GM12878 (cell line): Measurements from ENCODE around the gene RBP3. TPM values are rescaled to one million over a fixed set of nuclear protein-coding genes. Genes with fewer than 3 reads are reported as not detected.

Source experiments
- ATAC-seq: fragments of 200-7000 bp; cut with Tn5 transposase; 3 replicates; pipeline ENCODE4 v1.9.1; 2020; ENCODE audit warnings: mild to moderate bottlenecking, moderate library complexity
- BruUV-seq: library from RNA; stranded (reverse); fragments of 400-500 nt; replicated peaks from 2 replicates; lab custom pipeline; 2021; lab: Mats Ljungman, UMichigan
- CTCF ChIA-PET: fragments of 300-600 bp; sonication (Branson Sonifier 250); formaldehyde crosslinking; extraction: SDS; loops from one replicate; lab custom pipeline; 2021; ENCODE audit warnings: inconsistent platforms; lab: Yijun Ruan, JAX
- POLR2A ChIA-PET: fragments of 350-600 bp; formaldehyde crosslinking; extraction: SDS; loops from one replicate; lab custom pipeline; 2021; ENCODE audit warnings: inconsistent platforms; lab: Charles Lee
- RAD21 ChIA-PET: fragments of 300-600 bp; sonication (Branson Sonifier 250); formaldehyde crosslinking; loops from one replicate; lab custom pipeline; 2023; ENCODE audit warnings: antibody characterized with exemption; ENCODE audit not compliant: unreplicated experiment; lab: Charles Lee
- SMC1A ChIA-PET: fragments of 300-600 bp; sonication (Branson Sonifier 250); formaldehyde crosslinking; loops from one replicate; lab custom pipeline; 2023; ENCODE audit not compliant: unreplicated experiment, uncharacterized antibody; lab: Charles Lee
- DNase-seq: peaks from one replicate; pipeline ENCODE4 v3.0.0-alpha.2; 2011; ENCODE audit warnings: low read depth, low spot score
- FAIRE-seq: peaks from 3 replicates; lab custom pipeline; 2011; peaks lifted over from hg19 to GRCh38; lab: Jason Lieb, UNC
- H2AFZ ChIP-seq: 2 replicates; pipeline ENCODE4 v1.6.0; 2011; ENCODE audit warnings: low read depth, low read length, control low read depth; ENCODE audit not compliant: control insufficient read depth
- H3K27ac ChIP-seq: 2 replicates; pipeline ENCODE4 v1.5.1; 2011; ENCODE audit warnings: control low read depth; ENCODE audit not compliant: control insufficient read depth, insufficient read depth
- H3K27me3 ChIP-seq, 2 experiments: replicated peaks in 1 of 2; 2 replicates each; pipeline versions ENCODE4 v1.6.0 to v1.6.1; 2011; ENCODE audit warnings: low read length in 1 of 2; ENCODE audit not compliant: control insufficient read depth in 2 of 2, insufficient read depth in 2 of 2
- H3K36me3 ChIP-seq, 2 experiments: 2 replicates each; pipeline ENCODE4 v1.5.1; 2011; ENCODE audit warnings: low read length in 1 of 2; ENCODE audit not compliant: control insufficient read depth in 2 of 2, insufficient read depth in 2 of 2
- H3K4me1 ChIP-seq: 2 replicates; pipeline ENCODE4 v1.6.1; 2011; ENCODE audit warnings: mild to moderate bottlenecking, low read length, moderate library complexity, mixed read lengths; ENCODE audit not compliant: control insufficient read depth, insufficient read depth
- H3K4me2 ChIP-seq: 2 replicates; pipeline ENCODE4 v1.6.0; 2011; ENCODE audit warnings: control low read depth; ENCODE audit not compliant: control insufficient read depth, insufficient read depth
- H3K4me3 ChIP-seq: fragments of 200-600 bp; sonication (generic); 2 replicates; pipeline ENCODE4 v1.5.1; 2016
- H3K79me2 ChIP-seq: 2 replicates; pipeline ENCODE4 v1.6.0; 2011; ENCODE audit warnings: low read length; ENCODE audit not compliant: control insufficient read depth, insufficient read depth
- H3K9ac ChIP-seq: 2 replicates; pipeline ENCODE4 v1.8.0; 2011; ENCODE audit warnings: low read length, control low read depth, mixed read lengths; ENCODE audit not compliant: control insufficient read depth, insufficient read depth
- H3K9me3 ChIP-seq: replicated peaks from 3 replicates; pipeline ENCODE4 v1.5.1; 2011; ENCODE audit warnings: mild to moderate bottlenecking, low read length; ENCODE audit not compliant: control insufficient read depth, insufficient read depth
- H4K20me1 ChIP-seq: 2 replicates; pipeline ENCODE4 v1.6.0; 2011; ENCODE audit not compliant: control insufficient read depth, insufficient read depth
- CBX5 ChIP-seq: sonication (generic); IDR thresholded peaks from 2 replicates; pipeline ENCODE4 v1.6.1; 2016; ENCODE audit warnings: low read depth, moderate library complexity, mild to moderate bottlenecking, inconsistent platforms
- MAX ChIP-seq: IDR thresholded peaks from 2 replicates; pipeline ENCODE4 v1.6.1; 2012; ENCODE audit warnings: low read depth, low read length, improper control_type of control experiment
- PRDM15 ChIP-seq: fragments of 450-650 bp; formaldehyde crosslinking; IDR thresholded peaks from 2 replicates; pipeline ENCODE4 v1.4.0; 2020; ENCODE audit warnings: mild to moderate bottlenecking, moderate library complexity
- ZBTB4 ChIP-seq: fragments of 450-650 bp; formaldehyde crosslinking; IDR thresholded peaks from 2 replicates; pipeline ENCODE4 v1.4.0; 2022; ENCODE audit warnings: mild to moderate bottlenecking, moderate library complexity
- WGBS: methylation state at CpG from one replicate; pipeline ENCODE4 v1.1.6; 2016; ENCODE audit warnings: low lambda C conversion rate; ENCODE audit not compliant: insufficient replicate concordance, insufficient coverage; ENCODE audit errors: missing lambda C conversion rate; 5-methylcytosine and 5-hydroxymethylcytosine counted together
- in situ Hi-C: fragments of 300-500 bp; cut with MboI; formaldehyde crosslinking; loops from 9 replicates; pipeline ENCODE4 v1.14.3; 2018; ENCODE audit warnings: mixed read lengths
- intact Hi-C: fragments of 100-400 bp; cut with micrococcal nuclease; formaldehyde crosslinking; loops from one replicate; pipeline ENCODE4 v1.14.2; 2022; ENCODE audit not compliant: unreplicated experiment
- polyA plus RNA-seq, 11 experiments: library from polyadenylated mRNA; depleted of rRNA in 4 of 11; unstranded in 6 of 11; stranded (reverse) in 5 of 11; fragments of >200 nt; fragmentation: Nextera tagmentation in 4 of 11; fragmentation: Illumina TruSeq in 1 of 11; extraction: Ambion mirVana in 4 of 11; extraction: Trizol in 1 of 11; gene quantifications; 1 replicate in 1 of 11; 2 replicates in 10 of 11; pipeline versions ENCODE4 v1.2.1 to v1.2.3, GENCODE V29; 2011 to 2016; ENCODE audit warnings: inconsistent platforms in 2 of 11, missing spikeins in 2 of 11, low read depth in 1 of 11
- total RNA-seq, 4 experiments: library from RNA; depleted of rRNA in 3 of 4; stranded (reverse); fragments of >200 nt in 3 of 4; fragmentation: Illumina TruSeq in 1 of 4; extraction: Trizol in 1 of 4; gene quantifications; 2 replicates each; pipeline versions ENCODE4 v1.2.1 to v1.2.3, GENCODE V29; 2013 to 2021

The RBP3 gene
- total and polyA plus RNA-seq, 10 of the 15 experiments (the other 5 are each of a cell fraction or from before 2014, with no cell fraction given): not detected

GRCh38 chr10:47360419-47361040 is 12.4 kb downstream of the RBP3 start:
- Histone ChIP-seq H3K4me1 (no peaks in the 10 kb centered on the region), H3K9ac (no peak overlapping the region), H3K27ac (no peak overlapping the region), H4K20me1 (no peaks in the 10 kb centered on the region), H3K4me3 (no peak overlapping the region), H3K27me3 (no peaks in the 10 kb centered on the region; a peak in 1 of 4 replicates), H3K36me3 (no peaks in the 10 kb centered on the region), H3K9me3 (no peaks in the 10 kb centered on the region), H3K79me2 (no peaks in the 10 kb centered on the region), H2AFZ (no peak overlapping the region), H3K4me2 (no peak overlapping the region)
- intact Hi-C loops (no loop called here), in situ Hi-C loops (no loop called here)
- BruUV-seq: no TSS peak
- FAIRE-seq (no peak), DNase-seq (no peak), ATAC-seq (no peak)
- ChIA-PET SMC1A (no interaction called here), RAD21 (no interaction called here), POLR2A (no interaction called here), CTCF (no interaction called here)
- TF ChIP-seq PRDM15 (CRISPR knock-in tag) (no peak), ZBTB4 (CRISPR knock-in tag) (no peak), CBX5 (no peak), MAX (no peak)
- WGBS: 38% methylated on average over 14 of the region's 14 CpGs
